ENCODE measurements around the gene STAG1.

STAG1 gene

GRCh38 chr3:136703429-136703828, 48.7 kb downstream of the STAG1 start:
- TF ChIP-seq, protein P1, sequence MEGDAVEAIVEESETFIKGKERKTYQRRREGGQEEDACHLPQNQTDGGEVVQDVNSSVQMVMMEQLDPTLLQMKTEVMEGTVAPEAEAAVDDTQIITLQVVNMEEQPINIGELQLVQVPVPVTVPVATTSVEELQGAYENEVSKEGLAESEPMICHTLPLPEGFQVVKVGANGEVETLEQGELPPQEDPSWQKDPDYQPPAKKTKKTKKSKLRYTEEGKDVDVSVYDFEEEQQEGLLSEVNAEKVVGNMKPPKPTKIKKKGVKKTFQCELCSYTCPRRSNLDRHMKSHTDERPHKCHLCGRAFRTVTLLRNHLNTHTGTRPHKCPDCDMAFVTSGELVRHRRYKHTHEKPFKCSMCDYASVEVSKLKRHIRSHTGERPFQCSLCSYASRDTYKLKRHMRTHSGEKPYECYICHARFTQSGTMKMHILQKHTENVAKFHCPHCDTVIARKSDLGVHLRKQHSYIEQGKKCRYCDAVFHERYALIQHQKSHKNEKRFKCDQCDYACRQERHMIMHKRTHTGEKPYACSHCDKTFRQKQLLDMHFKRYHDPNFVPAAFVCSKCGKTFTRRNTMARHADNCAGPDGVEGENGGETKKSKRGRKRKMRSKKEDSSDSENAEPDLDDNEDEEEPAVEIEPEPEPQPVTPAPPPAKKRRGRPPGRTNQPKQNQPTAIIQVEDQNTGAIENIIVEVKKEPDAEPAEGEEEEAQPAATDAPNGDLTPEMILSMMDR (IDR thresholded peaks at IDR 0.05; ENCODE audit: insufficient read depth, low read depth, low read length, missing control alignments): no peak
- DNase-seq (ENCODE audit: low read depth): no peak
- no peak overlapping the region for H3K4me3 ChIP-seq (ENCODE audit: low read length)

GRCh38 chr3:136699271-136699828, 52.8 kb downstream of the STAG1 start:
- no peak for DNase-seq (ENCODE audit: low read depth)
- TF ChIP-seq, protein P1 (IDR thresholded peaks at IDR 0.05; ENCODE audit: insufficient read depth, low read depth, low read length, missing control alignments): no peak
- no peak overlapping the region for H3K4me3 ChIP-seq (ENCODE audit: low read length)

DNA sequence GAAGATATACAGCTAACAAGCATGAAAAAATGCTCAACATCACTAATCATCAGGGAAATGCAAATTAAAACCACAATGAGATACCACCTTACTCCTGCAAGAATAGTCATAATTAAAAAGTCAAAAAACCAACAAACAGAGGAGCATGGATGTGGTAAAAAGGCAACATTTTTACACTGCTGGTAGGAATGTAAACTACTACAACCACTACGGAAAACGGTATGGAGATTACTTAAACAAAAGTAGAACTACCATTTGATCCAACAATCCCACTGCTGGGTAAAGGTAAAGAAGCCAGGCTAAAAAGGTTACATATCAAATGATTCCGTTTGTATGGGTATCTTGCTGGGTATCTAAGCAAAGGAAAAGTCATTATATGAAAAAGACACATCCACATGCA, 53.8 kb downstream of the STAG1 start:
- H3K4me3 ChIP-seq (ENCODE audit: low read length): no peak overlapping the region
- TF ChIP-seq, protein P1 (IDR thresholded peaks at IDR 0.05; ENCODE audit: insufficient read depth, low read depth, low read length, missing control alignments): no peak
- DNase-seq (ENCODE audit: low read depth): no peak

GRCh38 chr3:136696797-136697196, 55.4 kb downstream of the STAG1 start:
- TF ChIP-seq, protein P1 (IDR thresholded peaks at IDR 0.05; ENCODE audit: insufficient read depth, low read depth, low read length, missing control alignments): no peak
- no peak for DNase-seq (ENCODE audit: low read depth)
- H3K4me3 ChIP-seq (ENCODE audit: low read length): no peak overlapping the region

DNA sequence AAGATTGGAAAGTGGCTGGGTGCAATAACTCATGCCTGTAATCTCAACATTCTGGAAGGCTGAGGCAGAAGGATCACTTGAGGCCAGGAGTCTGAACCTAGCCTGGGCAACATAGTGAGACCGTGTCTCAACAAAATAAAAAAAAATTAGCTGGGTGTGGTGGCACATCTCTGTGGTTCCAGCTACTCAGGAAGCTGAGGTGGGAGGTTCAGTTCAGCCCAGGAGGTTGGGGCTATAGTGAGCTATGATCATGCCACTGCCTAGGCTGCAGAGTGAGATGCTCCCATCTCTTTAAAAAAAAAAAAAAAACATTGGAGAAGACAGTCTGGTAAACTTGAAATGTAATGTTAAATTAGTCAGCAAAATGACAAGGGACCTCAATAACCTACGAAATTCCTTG, 57.9 kb downstream of the STAG1 start:
- no peak overlapping the region for H3K4me3 ChIP-seq (ENCODE audit: low read length)
- DNase-seq (ENCODE audit: low read depth): no peak
- TF ChIP-seq, protein P1 (IDR thresholded peaks at IDR 0.05; ENCODE audit: insufficient read depth, low read depth, low read length, missing control alignments): no peak

GRCh38 chr3:136690599-136690998, 61.6 kb downstream of the STAG1 start:
- H3K4me3 ChIP-seq (ENCODE audit: low read length): no peak overlapping the region
- TF ChIP-seq, protein P1 (IDR thresholded peaks at IDR 0.05; ENCODE audit: insufficient read depth, low read depth, low read length, missing control alignments): no peak
- no peak for DNase-seq (ENCODE audit: low read depth)

GRCh38 chr3:136685882-136686281, 66.3 kb downstream of the STAG1 start:
- TF ChIP-seq, protein P1 (IDR thresholded peaks at IDR 0.05; ENCODE audit: insufficient read depth, low read depth, low read length, missing control alignments): no peak
- H3K4me3 ChIP-seq (ENCODE audit: low read length): no peak overlapping the region
- no peak for DNase-seq (ENCODE audit: low read depth)
